Measurements from ENCODE around the gene C1orf35. TPM values are rescaled to one million over a fixed set of nuclear protein-coding genes. Genes with fewer than 3 reads are reported as not detected.

Gene C1orf35
- total RNA-seq, 1 experiment from 2014 or later: 63.3 TPM

GRCh38 chr1:228139931-228140723 is 37.0 kb upstream of the C1orf35 start, which contains the start of gene GUK1:
TSS of gene GUK1 (plus strand) at chr1:228140279. CDS start at chr1:228140303, 24 bp downstream.
- Histone ChIP-seq H3K4me3 (ENCODE audit: low read length) (peak within 1 kb of the TSS; percentile 84), H3K9me2 (replicated peaks; ENCODE audit: low read length) (no peaks in the 10 kb centered on the region), H3K9ac (ENCODE audit: low read length) (peak within 1 kb of the TSS; percentile 89), H2AFZ (ENCODE audit: low read length) (peak within 1 kb of the TSS; percentile 91), H4K20me1 (ENCODE audit: low read length) (peaks cover 43% of the 10 kb centered on the region), H3F3A (ENCODE audit: low read length, unreplicated experiment) (no peaks in the 10 kb centered on the region), H3K79me2 (ENCODE audit: low read length) (peaks cover 50% of the 10 kb centered on the region), H3K9me3 (ENCODE audit: low read length) (no peaks in the 10 kb centered on the region), H3K27me3 (ENCODE audit: low read length) (no peaks in the 10 kb centered on the region), H3K27ac (ENCODE audit: low read length) (peak within 1 kb of the TSS; percentile 44), H3K4me1 (ENCODE audit: insufficient read depth, low read length) (peaks cover 23% of the 10 kb centered on the region), H3K4me2 (ENCODE audit: low read length) (peak within 1 kb of the TSS; percentile 98), H3K36me3 (ENCODE audit: low read depth, low read length) (no peaks in the 10 kb centered on the region)
- intact Hi-C loops (cut with micrococcal nuclease): loop anchor here (1.0 to 5.0 kb wide), 5 partner anchors 9 to 267 kb away; partner anchors contain the start of genes ARF1, MRPL55 and TRIM11
- CTCF ChIA-PET: no interaction called here
- POLR2A ChIA-PET (ENCODE audit: unreplicated experiment): interaction anchor here (0.9 kb wide), 1 partner anchor 26 kb away, joined by 3 read pairs; the partner anchor contains the start of gene IBA57
- ATAC-seq (peak; percentile 91), DNase-seq (peak; percentile 100)
- BruUV-seq (replicated peaks): TSS peak; percentile 64
- TF ChIP-seq, protein P1, sequence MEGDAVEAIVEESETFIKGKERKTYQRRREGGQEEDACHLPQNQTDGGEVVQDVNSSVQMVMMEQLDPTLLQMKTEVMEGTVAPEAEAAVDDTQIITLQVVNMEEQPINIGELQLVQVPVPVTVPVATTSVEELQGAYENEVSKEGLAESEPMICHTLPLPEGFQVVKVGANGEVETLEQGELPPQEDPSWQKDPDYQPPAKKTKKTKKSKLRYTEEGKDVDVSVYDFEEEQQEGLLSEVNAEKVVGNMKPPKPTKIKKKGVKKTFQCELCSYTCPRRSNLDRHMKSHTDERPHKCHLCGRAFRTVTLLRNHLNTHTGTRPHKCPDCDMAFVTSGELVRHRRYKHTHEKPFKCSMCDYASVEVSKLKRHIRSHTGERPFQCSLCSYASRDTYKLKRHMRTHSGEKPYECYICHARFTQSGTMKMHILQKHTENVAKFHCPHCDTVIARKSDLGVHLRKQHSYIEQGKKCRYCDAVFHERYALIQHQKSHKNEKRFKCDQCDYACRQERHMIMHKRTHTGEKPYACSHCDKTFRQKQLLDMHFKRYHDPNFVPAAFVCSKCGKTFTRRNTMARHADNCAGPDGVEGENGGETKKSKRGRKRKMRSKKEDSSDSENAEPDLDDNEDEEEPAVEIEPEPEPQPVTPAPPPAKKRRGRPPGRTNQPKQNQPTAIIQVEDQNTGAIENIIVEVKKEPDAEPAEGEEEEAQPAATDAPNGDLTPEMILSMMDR (conservative IDR thresholded peaks at IDR 0.05; ENCODE audit: low read depth, low read length): peak; percentile 42
- no peak for TF ChIP-seq EZH2phosphoT487 (IDR thresholded peaks at IDR 0.05; ENCODE audit: borderline replicate concordance, low read length)

DNA sequence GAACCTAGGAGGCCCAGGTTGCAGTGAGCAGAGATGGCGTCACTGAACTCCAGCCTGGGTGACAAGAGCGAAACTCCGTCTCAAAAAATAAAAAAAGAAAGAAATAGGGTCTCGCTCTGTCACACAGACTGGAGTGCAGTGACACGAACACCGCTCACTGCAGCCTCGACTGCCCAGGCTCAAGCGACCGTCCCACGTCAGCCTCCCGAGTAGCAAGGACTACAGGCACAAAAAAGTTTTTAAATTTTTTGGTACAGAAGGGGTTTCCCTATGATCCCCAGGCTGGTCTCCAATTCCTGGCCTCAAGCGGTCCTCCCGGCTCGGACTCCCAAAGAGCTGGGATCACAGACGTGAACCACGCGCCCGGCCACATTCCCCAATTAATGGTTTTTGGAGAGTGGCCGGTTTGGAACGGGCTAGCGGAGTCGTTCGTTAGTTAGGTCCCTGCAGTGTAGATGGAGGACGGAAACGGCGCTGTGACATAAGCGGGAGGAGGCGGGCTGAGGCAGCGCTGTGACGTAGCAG is 36.3 kb upstream of the C1orf35 start:
- Histone ChIP-seq H3F3A (ENCODE audit: low read length, unreplicated experiment) (no peaks in the 10 kb centered on the region), H3K4me3 (ENCODE audit: low read length) (peak overlapping the region; percentile 69), H3K4me1 (ENCODE audit: insufficient read depth, low read length) (peaks cover 23% of the 10 kb centered on the region), H3K27me3 (ENCODE audit: low read length) (no peaks in the 10 kb centered on the region), H3K4me2 (ENCODE audit: low read length) (peak overlapping the region; percentile 81), H3K27ac (ENCODE audit: low read length) (peak overlapping the region; percentile 37), H3K9me3 (ENCODE audit: low read length) (no peaks in the 10 kb centered on the region), H2AFZ (ENCODE audit: low read length) (peak overlapping the region; percentile 91), H3K79me2 (ENCODE audit: low read length) (peaks cover 43% of the 10 kb centered on the region), H3K9me2 (replicated peaks; ENCODE audit: low read length) (no peaks in the 10 kb centered on the region), H3K36me3 (ENCODE audit: low read depth, low read length) (no peaks in the 10 kb centered on the region), H3K9ac (ENCODE audit: low read length) (peak overlapping the region; percentile 71), H4K20me1 (ENCODE audit: low read length) (peaks cover 36% of the 10 kb centered on the region)
- ATAC-seq: no peak
- ChIA-PET CTCF (no interaction called here), POLR2A (ENCODE audit: unreplicated experiment) (no interaction called here)
- no peak for DNase-seq
- intact Hi-C loops (cut with micrococcal nuclease): loop anchor here (1.0 kb wide), 1 partner anchor 8 kb away; no protein-coding TSS in a partner anchor
- BruUV-seq (replicated peaks): TSS peak; percentile 82
- TF ChIP-seq EZH2phosphoT487 (IDR thresholded peaks at IDR 0.05; ENCODE audit: borderline replicate concordance, low read length): no peak
- TF ChIP-seq EZH2 (IDR thresholded peaks at IDR 0.05; ENCODE audit: low read length, unreplicated experiment): no peak
- TF ChIP-seq, protein P1 (conservative IDR thresholded peaks at IDR 0.05; ENCODE audit: low read depth, low read length): no peak

Measured in PC-3 (cell line).